ENCODE measurements around the gene FHOD3.

The FHOD3 gene

DNA sequence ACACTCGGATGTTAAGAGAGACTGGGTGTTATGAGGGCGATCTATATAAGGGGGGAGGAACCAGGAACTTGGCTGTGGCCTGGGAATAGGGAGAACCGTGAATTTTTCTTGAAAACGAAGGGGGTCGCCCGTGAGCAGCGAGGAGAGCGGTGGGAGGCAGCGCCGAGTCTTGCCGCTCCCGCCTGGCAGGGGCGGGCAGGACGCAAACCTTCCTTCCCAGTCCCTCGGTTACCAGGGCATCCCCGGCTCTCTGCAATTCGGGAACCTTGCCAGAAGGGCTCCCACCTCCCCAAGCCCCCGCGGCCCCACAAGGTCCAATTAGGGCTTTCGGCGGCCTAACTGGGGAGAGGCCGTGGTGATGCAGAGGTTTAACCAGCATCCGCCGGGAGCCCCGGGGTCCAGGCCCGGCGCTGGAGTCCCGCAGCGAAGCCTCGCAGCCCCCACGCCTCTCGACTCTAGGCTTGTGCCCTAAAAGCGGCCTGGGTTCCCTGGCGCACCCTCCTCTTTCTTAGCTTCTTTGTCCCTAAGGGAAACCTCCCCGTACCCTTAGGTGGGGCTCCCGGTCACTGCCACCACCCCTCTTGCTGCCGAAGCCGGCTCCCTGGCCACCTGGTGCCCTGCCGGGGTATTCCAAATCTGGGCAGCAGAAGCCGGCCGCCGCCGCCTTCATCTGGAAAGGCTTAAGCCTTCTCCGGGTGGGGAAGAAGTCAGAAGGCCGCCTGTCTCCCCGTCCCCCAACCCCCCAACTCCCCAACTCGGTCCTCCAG lies 680 bp upstream of the FHOD3 start:
- DNase-seq (ENCODE audit: low read depth): no peak

DNA sequence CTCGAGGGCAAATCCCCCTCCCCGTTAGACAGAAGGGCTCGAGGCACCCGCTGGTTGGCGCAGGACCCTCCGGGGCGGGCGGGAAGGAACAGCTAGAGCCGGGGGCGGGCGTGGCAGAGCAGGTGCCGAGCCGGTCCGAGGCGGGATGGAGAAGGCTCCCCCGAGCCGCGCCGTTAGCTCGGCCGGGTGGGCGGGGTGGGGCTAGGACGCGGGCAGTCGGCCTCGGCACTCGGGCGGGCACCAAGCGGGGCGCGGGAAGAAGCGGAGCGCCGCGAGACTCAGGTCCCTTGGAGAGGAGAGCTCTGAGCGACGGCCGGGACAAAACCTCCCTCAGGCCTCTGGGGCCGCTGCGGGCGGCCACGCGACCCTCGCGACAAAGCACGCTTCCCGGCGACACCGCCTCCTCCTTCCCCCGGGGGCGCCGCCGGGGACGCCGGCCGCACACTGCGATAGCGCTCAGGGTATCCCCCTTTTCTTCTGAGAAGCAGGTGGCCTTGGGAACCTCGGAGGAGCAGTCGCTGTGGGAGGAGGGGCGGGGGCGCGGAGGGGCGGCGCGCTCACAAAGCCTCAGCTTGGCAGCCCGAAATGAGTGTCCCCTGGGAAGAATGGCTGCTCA lies 721 bp downstream of the FHOD3 start:
- no peak for DNase-seq (ENCODE audit: low read depth)

DNA sequence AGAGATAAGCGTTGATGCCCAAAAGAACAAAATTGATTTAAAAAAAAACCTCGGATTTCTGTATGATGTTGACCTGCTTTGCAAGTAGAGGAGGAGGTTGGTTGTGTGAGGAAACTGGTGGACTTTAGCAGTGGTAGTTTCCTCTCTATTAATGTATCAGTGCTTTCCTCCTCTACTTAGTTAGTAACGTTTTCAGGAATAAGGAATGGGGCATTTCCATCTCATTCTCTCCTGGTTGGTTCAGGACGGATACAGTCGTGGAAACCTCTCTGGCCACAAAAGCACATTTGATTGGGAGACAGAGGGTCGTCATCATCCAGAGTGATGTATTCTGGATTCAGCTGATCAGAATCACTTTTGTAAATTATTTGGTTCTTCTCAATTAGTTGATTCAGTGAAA lies 1.5 kb downstream of the FHOD3 start:
- DNase-seq (ENCODE audit: low read depth): no peak

DNA sequence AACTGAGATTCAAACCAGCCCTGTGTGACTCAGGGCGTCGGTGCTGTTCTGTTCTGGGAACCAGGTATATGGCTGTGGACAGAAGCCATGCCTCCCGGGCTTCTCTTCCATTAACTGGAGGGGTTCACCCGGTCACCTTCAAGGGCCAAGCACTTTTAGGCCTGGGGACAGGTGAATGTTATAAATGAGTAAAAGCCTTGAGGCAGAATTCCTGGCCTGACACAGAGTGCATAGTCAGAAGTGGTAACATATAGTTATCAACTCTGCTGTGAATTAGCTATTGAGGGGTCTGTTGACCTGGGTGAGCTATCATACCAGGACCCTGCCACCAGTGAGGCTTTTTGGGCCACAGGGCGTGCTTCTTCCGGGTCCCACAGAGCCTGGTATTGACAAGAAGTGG lies 2.7 kb downstream of the FHOD3 start:
- no peak for DNase-seq (ENCODE audit: low read depth)

DNA sequence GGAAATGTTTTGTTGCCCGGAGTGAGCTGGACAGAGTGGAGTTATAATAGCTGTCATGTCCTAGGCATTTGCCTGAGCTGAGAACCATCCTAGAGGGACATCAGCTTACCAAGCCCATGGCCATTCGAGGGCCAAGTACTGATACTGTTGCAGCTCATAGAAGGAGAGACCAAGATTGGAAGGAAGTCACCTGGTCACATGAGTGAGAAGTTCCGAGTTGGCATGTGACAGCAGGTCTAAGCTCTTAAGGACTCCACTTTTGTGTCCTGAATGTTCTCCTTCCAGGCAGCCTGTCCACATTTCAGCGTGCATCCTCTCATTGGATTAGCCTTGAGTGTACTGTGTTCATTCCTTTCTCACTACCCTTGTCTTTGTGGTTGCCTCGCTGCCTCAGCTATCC lies 4.4 kb downstream of the FHOD3 start:
- DNase-seq (ENCODE audit: low read depth): no peak

DNA sequence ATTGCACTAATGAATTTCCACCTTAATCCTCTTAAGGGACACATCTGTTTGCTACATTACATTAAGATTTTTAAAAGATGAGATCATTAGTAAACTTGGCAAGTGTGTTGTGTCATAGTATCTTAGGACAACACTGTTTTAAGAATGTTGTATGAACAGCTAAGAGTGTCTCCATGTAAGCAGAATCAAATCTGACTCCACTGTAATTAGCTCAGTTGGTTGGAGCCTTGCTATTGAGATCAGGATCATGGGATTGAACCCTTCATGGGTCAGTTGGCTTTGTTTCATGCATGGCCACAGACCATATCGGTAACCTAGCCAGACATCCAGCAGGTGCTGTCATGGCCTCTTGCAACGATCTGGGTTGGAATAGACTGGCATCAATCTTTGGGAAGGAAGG lies 5.2 kb downstream of the FHOD3 start:
- no peak for DNase-seq (ENCODE audit: low read depth)

DNA sequence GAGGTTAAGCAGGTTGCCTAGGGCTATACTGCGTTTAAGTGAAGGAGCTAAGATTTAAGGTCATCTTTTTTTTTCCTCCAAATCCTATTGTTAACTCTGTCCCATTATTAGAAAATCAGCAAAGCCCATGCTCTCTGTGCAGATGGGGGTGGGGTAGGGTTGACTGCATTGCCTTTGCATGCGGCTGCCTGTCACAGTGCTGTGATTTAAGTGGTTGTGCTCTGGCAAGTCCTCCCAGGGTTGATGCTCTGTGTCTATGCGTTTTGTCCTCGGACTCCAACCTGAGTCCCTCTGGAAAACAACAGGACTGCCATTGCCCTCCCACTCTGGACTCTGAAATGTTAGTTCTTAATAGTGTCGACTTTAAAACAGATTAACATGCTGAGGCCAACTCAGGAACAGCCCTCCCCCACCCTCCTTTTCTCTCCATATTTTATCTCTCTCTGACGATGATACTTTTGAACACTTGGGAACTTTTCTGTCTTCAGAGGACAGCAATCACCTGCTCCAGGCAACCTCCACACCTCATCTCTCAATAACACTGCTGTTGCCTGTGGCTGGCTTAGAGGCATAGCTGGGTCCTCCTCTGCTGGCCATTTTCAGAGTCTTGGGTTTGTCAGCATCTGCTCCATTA lies 5.8 kb downstream of the FHOD3 start:
- DNase-seq (ENCODE audit: low read depth): no peak

DNA sequence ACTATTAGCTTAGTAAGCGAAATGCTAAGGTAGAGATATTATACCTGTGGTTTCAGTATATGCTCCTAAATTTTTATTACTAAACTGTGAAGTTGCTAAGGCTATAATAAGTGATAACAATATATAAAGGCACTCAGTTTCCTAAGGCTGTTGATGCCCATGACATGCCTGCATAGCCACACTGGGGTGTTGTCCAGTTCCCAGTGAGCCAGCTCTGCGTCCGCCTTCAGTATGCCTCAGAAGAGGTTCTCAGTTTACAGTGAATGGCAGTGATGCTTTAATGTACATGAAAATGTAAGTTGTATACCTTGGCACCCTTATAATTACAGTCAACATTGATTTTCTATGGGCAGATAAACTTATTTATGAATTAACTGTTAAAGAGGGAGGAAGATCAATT lies 7.2 kb downstream of the FHOD3 start:
- no peak for DNase-seq (ENCODE audit: low read depth)

DNA sequence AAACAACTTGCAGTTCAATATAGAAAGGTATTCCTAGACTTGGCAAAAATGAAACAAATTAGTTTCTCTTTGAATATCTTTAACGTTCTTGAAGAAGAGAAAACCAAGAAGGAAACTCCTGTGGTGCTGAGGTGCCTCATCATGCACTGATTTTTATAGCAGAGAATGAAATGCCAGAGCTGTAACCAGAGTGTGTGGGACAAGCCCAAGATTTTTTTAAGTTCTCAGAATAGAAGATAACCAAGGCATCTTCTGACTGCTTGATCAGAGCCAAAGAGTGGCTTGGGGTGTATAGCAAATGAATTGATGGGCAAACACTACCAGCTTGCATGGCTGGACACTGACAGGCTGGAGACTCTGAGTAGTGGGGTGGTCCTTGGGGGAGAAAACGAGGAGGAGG lies 7.9 kb downstream of the FHOD3 start:
- no peak for DNase-seq (ENCODE audit: low read depth)

DNA sequence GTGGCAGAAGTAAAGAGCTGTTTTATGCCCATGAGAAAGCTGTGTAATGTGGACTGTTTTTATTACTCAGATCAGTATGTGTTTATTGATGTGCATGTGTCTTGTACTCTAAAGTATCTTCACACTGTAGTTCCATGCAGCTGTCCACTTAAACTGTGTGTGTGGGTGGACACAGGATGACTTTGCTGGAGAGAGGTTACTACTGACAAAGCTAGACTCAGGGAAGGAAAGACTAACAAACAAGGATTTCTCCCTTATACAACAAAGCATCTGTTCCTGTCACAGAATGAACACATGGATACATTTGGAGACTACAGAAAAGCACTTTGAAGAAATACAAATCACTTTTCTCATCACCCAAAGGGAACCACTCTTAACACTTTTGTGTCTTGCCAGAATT lies 10.0 kb downstream of the FHOD3 start:
- no peak for DNase-seq (ENCODE audit: low read depth)

DNA sequence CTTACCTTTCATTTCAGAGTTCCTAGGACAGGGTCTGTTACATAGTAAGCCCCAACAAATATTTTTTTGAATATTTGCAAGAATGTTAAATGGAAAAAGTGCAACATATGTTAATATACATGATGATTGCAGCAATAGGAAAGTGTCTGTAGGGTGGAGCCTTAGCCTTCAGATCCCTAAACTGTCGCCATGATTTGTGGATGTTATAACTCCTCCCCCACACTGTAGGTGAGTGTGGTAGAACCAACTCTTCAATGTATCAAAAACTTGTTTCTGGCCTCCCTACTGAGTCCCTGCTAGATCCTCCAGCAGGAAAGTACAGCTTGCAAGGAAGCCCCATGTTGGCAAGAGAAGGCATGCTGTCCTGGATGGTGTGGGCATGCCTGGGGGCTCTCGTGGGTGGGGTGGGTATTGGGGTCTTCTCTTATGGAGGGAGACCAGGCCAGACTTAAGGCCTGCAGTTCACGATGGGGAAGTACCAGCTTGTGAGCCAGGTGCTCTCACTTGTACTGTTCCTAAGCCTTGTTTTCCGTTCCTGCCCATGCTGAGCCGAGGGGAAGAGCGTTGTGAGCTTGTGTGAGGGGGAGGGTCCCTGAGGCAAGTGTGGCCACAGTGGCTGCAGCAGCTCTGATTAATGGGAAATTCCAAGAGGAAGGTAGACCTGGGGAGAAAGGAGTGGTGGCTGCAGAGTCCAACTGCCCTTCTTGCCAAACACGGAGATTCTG lies 11.4 kb downstream of the FHOD3 start:
- no peak for DNase-seq (ENCODE audit: low read depth)

DNA sequence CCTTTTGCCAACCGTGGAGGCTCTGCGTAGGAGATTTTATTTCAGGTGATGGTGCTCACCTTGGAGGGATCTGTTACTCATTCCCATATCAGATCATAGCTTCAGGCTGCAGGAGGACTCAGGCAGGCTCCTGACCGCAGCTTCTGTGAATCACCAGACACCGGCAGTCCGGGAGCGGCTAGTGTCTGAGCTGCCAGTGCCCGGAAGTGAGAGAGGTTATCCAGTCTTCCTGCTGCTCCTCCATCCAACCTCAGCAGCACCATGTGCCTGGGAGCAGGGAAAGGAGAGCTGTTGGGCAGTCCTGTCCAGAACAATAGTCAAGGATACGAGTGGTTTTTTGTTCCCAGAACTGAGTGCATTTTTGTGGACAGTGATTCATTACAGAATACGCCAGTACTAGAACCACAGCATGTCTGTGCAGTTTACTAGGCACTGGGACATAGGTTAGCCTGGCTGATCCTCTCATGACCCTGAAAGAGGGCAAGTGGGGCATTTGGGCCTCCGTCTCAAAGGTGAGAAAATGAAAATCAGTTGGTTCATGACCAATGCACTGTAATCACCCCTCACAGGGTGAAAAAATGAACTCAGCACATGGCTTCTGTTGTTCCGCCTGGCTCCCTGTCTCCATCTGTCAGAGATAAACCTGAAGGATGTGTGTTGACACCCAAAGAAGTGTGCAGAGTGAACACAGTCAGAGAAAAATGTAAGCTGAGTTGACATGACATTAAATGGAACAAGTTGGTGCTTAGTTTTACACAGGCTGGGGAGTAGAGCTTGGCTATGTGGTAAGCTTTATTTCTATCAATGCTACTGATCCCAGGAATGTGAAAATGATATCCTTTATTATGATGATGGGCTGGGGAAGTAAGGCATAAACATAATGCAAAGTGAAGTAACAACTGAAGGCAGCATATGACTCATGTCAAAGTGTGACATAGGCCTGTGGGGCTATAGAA lies 12.2 kb downstream of the FHOD3 start:
- DNase-seq (ENCODE audit: low read depth): no peak

DNA sequence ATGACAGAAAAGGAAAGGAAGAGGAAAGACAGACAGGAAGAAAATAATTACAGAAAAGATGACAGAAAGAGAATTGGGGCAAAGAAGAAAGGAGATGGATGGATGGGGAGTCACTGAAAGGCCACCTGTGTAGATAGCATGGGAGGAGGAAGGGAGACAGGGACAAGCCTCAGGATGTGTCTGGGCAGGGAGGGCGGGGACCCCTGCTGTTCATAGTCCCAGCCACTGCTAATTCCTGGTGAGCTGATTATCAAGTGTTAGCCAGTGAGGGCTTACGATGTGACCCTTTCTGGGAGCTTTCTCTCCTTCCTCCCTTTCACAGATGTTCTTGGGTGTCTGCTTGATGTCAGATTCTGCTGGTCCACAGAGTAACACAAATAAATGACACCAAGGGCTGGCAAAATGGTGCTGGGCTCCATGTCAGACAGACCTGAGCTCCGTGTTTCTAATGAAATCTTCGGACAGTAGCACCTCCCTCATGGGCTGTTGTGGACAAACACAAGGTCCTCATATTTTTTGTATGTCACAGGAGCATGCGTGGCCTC lies 13.6 kb downstream of the FHOD3 start:
- DNase-seq (ENCODE audit: low read depth): no peak

DNA sequence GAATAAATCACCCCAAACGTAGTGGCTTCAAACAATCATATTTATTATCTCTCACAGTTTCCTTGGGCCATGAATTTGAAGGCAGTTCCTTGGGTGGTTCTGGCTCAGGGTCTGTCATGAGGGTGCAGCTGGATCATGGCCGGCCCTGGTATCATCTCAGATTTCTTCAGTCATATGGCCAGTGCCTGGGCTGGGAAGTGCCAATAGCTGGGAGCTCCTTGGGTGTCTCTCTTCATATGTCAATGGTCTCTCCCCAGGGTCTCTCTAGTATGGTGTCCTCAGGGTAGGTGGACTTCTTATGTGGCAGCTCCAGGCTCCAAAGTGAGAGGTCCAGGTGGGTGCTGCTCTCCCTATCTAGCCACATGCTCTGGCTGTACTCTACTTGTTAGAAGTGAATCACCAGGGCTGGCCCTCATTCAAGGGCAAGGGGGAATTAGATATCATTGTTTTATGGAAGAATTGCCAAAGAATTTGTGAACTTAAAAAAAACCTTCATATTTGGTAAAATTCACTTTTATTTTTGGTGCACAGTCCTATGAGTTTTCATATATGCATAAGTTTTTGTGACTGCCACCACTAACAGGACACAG lies 15.4 kb downstream of the FHOD3 start:
- DNase-seq (ENCODE audit: low read depth): no peak

DNA sequence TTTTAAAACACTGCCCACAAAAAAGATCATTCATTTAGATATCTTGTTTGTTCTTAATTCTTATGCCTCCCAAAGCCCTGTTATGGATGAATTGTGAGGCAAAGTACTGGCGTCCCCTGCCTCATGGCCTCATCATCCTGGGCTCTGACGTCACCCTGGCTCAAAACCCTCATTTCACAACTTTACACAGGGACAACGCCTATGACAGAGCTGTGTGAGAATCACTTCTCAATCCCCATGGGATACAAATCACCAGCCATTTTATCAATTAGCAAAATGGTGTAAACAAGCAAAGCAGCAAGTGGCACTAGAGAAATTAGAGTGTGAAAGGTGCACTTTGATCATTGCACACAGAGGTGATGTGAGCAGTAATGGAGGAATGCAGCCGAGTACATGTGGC lies 16.6 kb downstream of the FHOD3 start:
- no peak for DNase-seq (ENCODE audit: low read depth)

DNA sequence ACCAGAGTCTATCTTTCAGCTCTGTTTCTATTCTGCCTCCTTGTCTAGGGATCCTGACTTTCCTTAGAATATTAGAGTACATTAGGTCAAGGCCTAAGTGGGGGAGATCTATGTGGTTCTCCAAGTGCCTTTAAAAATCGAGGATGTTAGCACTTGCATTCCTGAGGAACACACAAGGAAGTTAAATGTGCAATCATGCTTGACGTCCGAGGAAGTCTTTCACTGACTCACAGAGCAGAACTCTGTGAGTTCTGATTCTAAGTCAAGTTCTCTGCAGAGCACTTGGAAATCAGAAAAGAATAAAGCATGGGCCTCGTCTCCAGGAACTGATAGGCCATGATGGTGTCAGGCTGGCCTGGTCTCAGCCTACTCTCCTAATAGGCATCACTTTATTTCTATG lies 17.2 kb downstream of the FHOD3 start:
- DNase-seq (ENCODE audit: low read depth): no peak

DNA sequence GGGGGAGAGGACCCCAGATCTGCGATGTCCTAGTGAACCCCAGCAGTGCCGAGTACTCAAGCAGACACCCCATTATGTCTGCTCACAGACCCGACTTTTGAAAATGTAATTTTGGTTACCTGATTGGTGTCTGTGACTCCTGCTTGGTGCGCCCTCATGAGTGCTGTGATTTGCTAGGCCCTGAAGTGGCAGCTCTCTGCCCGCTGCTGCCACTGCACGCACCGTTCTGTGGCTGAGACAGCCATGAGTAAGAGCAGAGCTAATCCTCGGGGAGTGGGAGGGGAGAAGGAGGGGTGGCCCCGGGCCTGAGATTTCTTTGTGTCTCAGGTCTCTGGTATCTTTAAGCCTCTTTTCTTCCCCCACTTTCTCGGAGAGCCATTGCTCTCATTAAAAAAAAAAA lies 18.2 kb downstream of the FHOD3 start:
- no peak for DNase-seq (ENCODE audit: low read depth)

DNA sequence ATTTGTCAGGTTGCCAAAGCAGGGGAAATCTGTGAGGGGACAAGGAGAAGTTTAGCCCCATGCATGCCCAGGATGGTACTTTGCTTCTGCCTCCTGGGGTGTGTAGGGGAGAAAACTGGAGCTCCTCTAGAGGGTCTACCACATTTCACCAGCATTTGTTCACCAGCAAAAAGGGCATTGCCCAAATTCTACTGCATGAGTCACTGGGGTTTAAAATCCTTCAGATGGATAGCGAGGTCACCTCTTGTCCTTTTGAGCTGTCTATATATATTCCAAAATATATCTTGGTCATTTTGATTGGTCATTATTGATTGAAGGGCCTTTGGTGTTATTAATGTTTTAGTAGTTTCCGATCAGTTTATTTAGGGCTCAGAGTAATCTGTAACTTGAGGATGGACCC lies 18.7 kb downstream of the FHOD3 start:
- no peak for DNase-seq (ENCODE audit: low read depth)

DNA sequence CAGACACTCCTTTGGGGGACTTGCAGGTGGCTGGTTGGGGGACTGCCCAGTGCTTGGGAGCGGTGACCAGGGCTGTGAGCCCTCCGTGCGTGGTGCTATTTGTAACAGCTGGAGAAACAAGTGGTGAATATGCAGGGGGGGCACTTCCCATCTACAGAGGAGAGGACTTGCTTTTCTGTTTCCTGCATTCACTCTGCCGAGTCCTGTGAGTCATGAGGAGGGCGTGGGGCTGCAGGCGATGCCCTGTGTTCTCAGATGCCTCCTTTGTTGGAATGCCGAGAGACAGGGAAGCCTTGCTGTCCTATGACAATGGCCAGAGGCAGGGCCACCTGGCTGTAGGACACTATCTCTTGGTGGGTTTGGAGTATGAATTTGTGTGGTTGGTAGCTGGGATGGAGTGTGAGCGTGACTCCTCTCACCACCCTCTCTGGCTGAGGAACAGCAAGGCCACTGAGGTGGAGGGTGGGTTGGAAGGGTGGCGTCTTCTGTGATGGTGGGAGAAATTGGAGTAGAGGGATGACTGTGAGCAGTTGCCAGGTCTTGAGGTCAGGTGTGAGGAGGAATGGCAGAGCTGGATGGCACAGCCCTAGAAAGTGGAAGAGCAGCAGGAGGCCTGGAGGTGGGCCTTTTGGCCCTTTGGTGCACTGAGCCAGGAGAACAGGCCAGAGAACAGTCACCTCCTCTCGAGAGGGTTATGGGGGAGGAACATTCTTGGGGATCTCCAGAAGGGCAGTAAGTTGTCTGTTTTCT lies 24.3 kb downstream of the FHOD3 start:
- no peak for DNase-seq (ENCODE audit: low read depth)

DNA sequence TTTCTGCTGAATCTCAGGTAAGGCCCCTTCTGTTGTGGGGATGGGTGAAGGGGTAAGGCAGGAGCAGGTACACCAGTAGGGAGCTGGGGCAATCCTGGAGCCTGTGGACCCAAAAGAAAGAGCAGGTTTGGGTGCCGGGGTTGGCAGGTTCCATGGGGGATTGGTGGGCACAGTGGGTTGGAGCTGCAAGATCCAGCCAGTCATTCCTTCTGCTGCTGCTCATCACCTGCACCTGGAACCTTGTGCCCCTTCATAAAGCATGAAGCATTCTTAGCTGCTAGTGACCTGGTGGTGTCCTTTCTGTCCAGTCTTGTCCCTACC lies 24.9 kb downstream of the FHOD3 start:
- DNase-seq (ENCODE audit: low read depth): no peak

DNA sequence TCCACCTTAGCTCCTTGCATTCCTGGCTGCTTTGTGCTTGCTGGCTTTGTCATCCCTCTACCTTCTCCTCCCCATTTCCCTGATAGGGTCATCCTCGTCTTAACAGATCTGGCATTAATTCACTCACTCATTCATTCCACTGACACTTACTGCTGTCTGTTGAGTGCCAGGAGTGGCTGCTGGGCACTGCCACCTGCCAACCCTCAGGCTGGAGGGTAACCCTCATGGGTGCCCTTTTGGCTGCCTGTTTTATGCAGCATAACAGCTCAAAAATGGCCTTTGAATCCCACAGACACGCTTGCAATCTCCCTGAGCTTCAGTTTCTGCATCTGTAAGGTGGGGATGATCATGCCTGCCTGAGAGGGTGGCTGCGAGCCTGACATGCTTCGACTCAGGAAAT lies 25.2 kb downstream of the FHOD3 start:
- DNase-seq (ENCODE audit: low read depth): no peak
